HepG2 (cell line): ENCODE data around the gene ACACA. TPM values are rescaled to one million over a fixed set of nuclear protein-coding genes. Genes with fewer than 3 reads are reported as not detected.

Source experiments
- AHR ChIP-seq: IDR thresholded peaks from 2 replicates; pipeline ENCODE4 v1.6.1; 2018; ENCODE audit warnings: missing genetic modification reagents, missing compliant biosample characterization
- ARNT2 ChIP-seq: sonication (generic); formaldehyde crosslinking; IDR thresholded peaks from 2 replicates; pipeline ENCODE4 v1.8.0; 2022; ENCODE audit warnings: mild to moderate bottlenecking, low read depth, missing genetic modification reagents, moderate library complexity
- ATF7-NPFF ChIP-seq: sonication (generic); formaldehyde crosslinking; IDR thresholded peaks from 2 replicates; pipeline ENCODE4 v1.8.1; 2023; ENCODE audit warnings: mild to moderate bottlenecking, low read depth, missing genetic modification reagents, moderate library complexity
- CEBPB ChIP-seq: IDR thresholded peaks from 2 replicates; pipeline ENCODE4 v1.6.1; 2011; ENCODE audit warnings: low read depth, low read length, improper control_type of control experiment, borderline replicate concordance
- HMGXB4 ChIP-seq, 2 experiments: sonication (generic) in 1 of 2; formaldehyde crosslinking in 1 of 2; IDR thresholded peaks; 2 replicates each; pipeline versions ENCODE4 v1.4.0 to v1.6.1; 2018 to 2020; ENCODE audit warnings: missing genetic modification reagents in 2 of 2, borderline replicate concordance in 1 of 2, low read depth in 1 of 2, mild to moderate bottlenecking in 1 of 2, missing biosample characterization in 1 of 2
- HNRNPL ChIP-seq: fragments of 200-400 bp; formaldehyde crosslinking; IDR thresholded peaks from 2 replicates; pipeline ENCODE4 v1.6.1; 2017; ENCODE audit warnings: mild to moderate bottlenecking, low read depth, low read length
- KAT8 ChIP-seq: IDR thresholded peaks from 2 replicates; pipeline ENCODE4 v1.6.1; 2016; ENCODE audit warnings: missing genetic modification reagents, missing compliant biosample characterization
- KDM4B ChIP-seq: sonication (generic); formaldehyde crosslinking; IDR thresholded peaks from 2 replicates; pipeline ENCODE4 v1.4.0; 2020; ENCODE audit warnings: missing genetic modification reagents
- KDM5A ChIP-seq: fragments of 200-600 bp; sonication (generic); IDR thresholded peaks from 2 replicates; pipeline ENCODE4 v1.7.0; 2018; ENCODE audit warnings: antibody characterized with exemption, mild to moderate bottlenecking, low read length, borderline replicate concordance
- KLF9 ChIP-seq: IDR thresholded peaks from 2 replicates; pipeline ENCODE4 v1.6.1; 2016; ENCODE audit warnings: low read depth
- MEIS1 ChIP-seq: sonication (generic); formaldehyde crosslinking; IDR thresholded peaks from 2 replicates; pipeline ENCODE4 v1.9.0; 2021; ENCODE audit warnings: mild to moderate bottlenecking, missing genetic modification reagents, moderate library complexity, borderline replicate concordance
- PATZ1 ChIP-seq: sonication (generic); formaldehyde crosslinking; IDR thresholded peaks from 2 replicates; pipeline ENCODE4 v1.4.0; 2020; ENCODE audit warnings: missing genetic modification reagents
- PRDM10 ChIP-seq: sonication (generic); formaldehyde crosslinking; IDR thresholded peaks from 2 replicates; pipeline ENCODE4 v1.4.0; 2020; ENCODE audit warnings: low read depth, missing genetic modification reagents
- SIN3A ChIP-seq: IDR thresholded peaks from 2 replicates; pipeline ENCODE4 v1.6.1; 2011; ENCODE audit warnings: low read depth, mild to moderate bottlenecking, control low read depth, low read length, borderline replicate concordance
- SPEN ChIP-seq: sonication (generic); formaldehyde crosslinking; IDR thresholded peaks from 2 replicates; pipeline ENCODE4 v1.5.1; 2020; ENCODE audit warnings: low read depth, mild to moderate bottlenecking, missing genetic modification reagents
- U2AF2 ChIP-seq: fragments of 200-400 bp; formaldehyde crosslinking; IDR thresholded peaks from 2 replicates; pipeline ENCODE4 v1.6.1; 2017; ENCODE audit warnings: low read depth, mild to moderate bottlenecking, low read length
- ZNF143 ChIP-seq: sonication (generic); formaldehyde crosslinking; IDR thresholded peaks from 2 replicates; pipeline ENCODE4 v1.4.0; 2020; ENCODE audit warnings: missing genetic modification reagents
- ZNF263 ChIP-seq: sonication (generic); formaldehyde crosslinking; IDR thresholded peaks from 2 replicates; pipeline ENCODE4 v1.4.0; 2020; ENCODE audit warnings: missing genetic modification reagents
- ZNF335 ChIP-seq: sonication (generic); formaldehyde crosslinking; IDR thresholded peaks from 2 replicates; pipeline ENCODE4 v1.4.0; 2020; ENCODE audit warnings: missing genetic modification reagents
- ZNF496 ChIP-seq: sonication (generic); formaldehyde crosslinking; IDR thresholded peaks from 2 replicates; pipeline ENCODE4 v1.8.1; 2023; ENCODE audit warnings: mild to moderate bottlenecking, moderate library complexity, missing genetic modification reagents; ENCODE audit not compliant: insufficient replicate concordance
- ZZZ3 ChIP-seq: sonication (generic); formaldehyde crosslinking; IDR thresholded peaks from 2 replicates; pipeline ENCODE4 v1.4.0; 2020; ENCODE audit warnings: missing genetic modification reagents, mild to moderate bottlenecking, borderline replicate concordance
- polyA plus RNA-seq, 8 experiments: library from polyadenylated mRNA; depleted of rRNA in 3 of 8; stranded (reverse) in 7 of 8; unstranded in 1 of 8; fragments of >200 nt; fragmentation: Illumina TruSeq in 4 of 8; extraction: Trizol in 4 of 8; gene quantifications; 2 replicates each; pipeline versions ENCODE4 v1.2.1 to v1.2.3, GENCODE V29; 2011 to 2016; ENCODE audit warnings: low read depth in 4 of 8, missing spikeins in 1 of 8, mixed read lengths in 1 of 8; ENCODE audit not compliant: insufficient read depth in 1 of 8
- total RNA-seq, 5 experiments: library from RNA; depleted of rRNA; stranded (reverse); fragments of >200 nt; fragmentation: Illumina TruSeq; extraction: Trizol; gene quantifications; 2 replicates each; pipeline ENCODE4 v1.2.3, GENCODE V29; 2016; ENCODE audit warnings: low read depth in 1 of 5

Gene ACACA
- total and polyA plus RNA-seq, 2 of the 13 experiments (the other 11 are each of a cell fraction or from before 2014, with no cell fraction given): 39.2 to 47.2 TPM

GRCh38 chr17:37358830-37359681 lies 47.6 kb downstream of the ACACA start (continued):
- TF ChIP-seq PRDM10 (no peak; the same call in 1 of the 2 replicates), ZNF263 (CRISPR knock-in tag) (0 out of 2 replicates have a peak, but pooled peaks have one; percentile 10), MEIS1 (CRISPR knock-in tag) (peak; percentile 71; the same call in 1 of the 2 replicates), ARNT2 (peak; percentile 50; the same call in 1 of the 2 replicates), SIN3A (no peak), ZZZ3 (CRISPR knock-in tag) (no peak), ATF7-NPFF (CRISPR knock-in tag) (no peak; the same call in 1 of the 2 replicates), KDM4B (CRISPR knock-in tag) (0 out of 2 replicates have a peak, but pooled peaks have one; percentile 12), KAT8 (CRISPR knock-in tag) (0 out of 2 replicates have a peak, but pooled peaks have one; percentile 31), HNRNPL (peak; percentile 31; the same call in 1 of the 2 replicates), SPEN (CRISPR knock-in tag) (peak; percentile 13; the same call in 1 of the 2 replicates), KDM5A (no peak), PATZ1 (peak; percentile 57), CEBPB (no peak), AHR (0 out of 2 replicates have a peak, but pooled peaks have one; percentile 33), ZNF143 (CRISPR knock-in tag) (no peak), U2AF2 (no peak), ZNF335 (0 out of 2 replicates have a peak, but pooled peaks have one; percentile 43), KLF9 (CRISPR knock-in tag) (0 out of 2 replicates have a peak, but pooled peaks have one; percentile 15), HMGXB4 (CRISPR knock-in tag; IDR thresholded peaks at IDR 0.05; ENCODE audit: borderline replicate concordance in 1 of 2, low read depth in 1 of 2) (0 out of 4 replicates have a peak, but pooled peaks of 1 of the 2 experiments have one; percentile 45), ZNF496 (no peak)
